Activated naive CD4-positive, alpha-beta T cell treated with anti-CD3 and anti-CD28 coated beads, Interleukin-2, amount 10 ng/mL, durations not matched to agents 7 days and 5 days (primary cell): ENCODE data around the gene MR1.

Experiments
- CTCF ChIA-PET: fragments of 350-600 bp; sonication (Branson Sonifier 250); formaldehyde crosslinking; loops from one replicate; lab custom pipeline; 2021; ENCODE audit warnings: antibody characterized with exemption; lab: Charles Lee
- DNase-seq: peaks from one replicate; pipeline ENCODE4 v3.0.0-alpha.2; 2020
- H3K27ac Mint-ChIP-seq: one replicate; pipeline ENCODE4 v1.8.0; 2021; ENCODE audit warnings: mild to moderate bottlenecking, moderate library complexity, mixed read lengths
- H3K27me3 Mint-ChIP-seq: one replicate; pipeline ENCODE4 v1.8.0; 2021; ENCODE audit warnings: mild to moderate bottlenecking, mixed read lengths
- H3K36me3 Mint-ChIP-seq: one replicate; pipeline ENCODE4 v1.8.0; 2021; ENCODE audit warnings: mixed read lengths
- H3K4me1 Mint-ChIP-seq: one replicate; pipeline ENCODE4 v1.8.0; 2021; ENCODE audit warnings: mixed read lengths
- H3K4me3 Mint-ChIP-seq: one replicate; pipeline ENCODE4 v1.8.0; 2021; ENCODE audit warnings: mild to moderate bottlenecking, moderate library complexity, mixed read lengths
- H3K9me3 Mint-ChIP-seq: one replicate; pipeline ENCODE4 v1.8.0; 2021; ENCODE audit warnings: mixed read lengths

Gene MR1

DNA sequence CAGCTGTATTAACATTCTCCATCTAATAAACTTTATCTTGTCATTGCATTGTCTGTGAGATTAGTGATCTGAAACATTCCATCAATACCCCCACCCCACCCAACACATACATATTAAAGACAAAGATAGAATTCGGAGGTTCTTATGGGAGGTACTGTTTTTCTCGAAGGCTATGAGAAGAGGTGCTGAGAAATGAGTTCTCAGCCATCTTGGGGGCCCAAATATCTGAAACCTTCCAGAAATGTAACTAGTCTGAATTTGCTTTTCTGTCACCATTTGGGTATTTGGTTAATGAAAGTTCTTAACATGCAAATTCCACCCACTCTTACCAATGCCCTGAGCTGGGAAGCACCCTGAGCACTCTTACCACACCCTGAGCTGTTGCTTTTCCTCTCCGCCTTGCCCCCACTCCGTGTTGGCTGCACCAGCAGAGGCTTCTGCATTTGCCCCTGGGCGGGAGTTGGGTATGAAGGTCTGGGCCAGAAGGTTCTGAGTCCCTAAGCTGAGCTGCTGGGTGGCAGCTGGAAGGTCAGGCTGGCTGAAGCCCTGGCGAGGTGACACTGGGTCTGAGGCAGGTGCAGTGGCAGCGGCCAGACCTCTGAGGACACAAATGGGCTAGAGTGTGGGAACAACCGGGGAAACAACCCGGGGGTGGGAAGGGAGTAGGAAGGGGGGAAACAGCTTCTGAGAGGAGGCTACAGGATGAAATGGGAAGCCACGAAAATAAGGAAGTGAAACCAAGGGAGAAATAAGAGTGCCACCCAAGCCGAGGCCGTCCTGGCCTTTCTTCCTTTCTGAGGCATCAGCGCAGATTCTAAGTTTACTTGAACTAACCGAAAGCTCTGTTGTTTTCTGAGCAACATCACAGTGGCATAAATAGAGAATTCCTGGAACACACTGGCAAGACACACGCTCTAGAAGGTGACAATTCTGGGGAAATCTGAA is 28.4 kb downstream of the MR1 start:
- DNase-seq = no peak
- CTCF ChIA-PET = interaction anchor here (0.8 to 2.8 kb wide), 6 partner anchors 19 to 81 kb away, joined by 3 to 11 read pairs (median 5); no protein-coding TSS in a partner anchor
- peaks cover 33% of the 10 kb centered on the region for H3K36me3 Mint-ChIP-seq
- peak overlapping the region; percentile 21 for H3K4me3 Mint-ChIP-seq
- H3K27ac Mint-ChIP-seq = peak overlapping the region; percentile 86
- peaks cover 26% of the 10 kb centered on the region for H3K4me1 Mint-ChIP-seq
- peaks cover 1% of the 10 kb centered on the region for H3K27me3 Mint-ChIP-seq
- peaks cover 14% of the 10 kb centered on the region for H3K9me3 Mint-ChIP-seq

DNA sequence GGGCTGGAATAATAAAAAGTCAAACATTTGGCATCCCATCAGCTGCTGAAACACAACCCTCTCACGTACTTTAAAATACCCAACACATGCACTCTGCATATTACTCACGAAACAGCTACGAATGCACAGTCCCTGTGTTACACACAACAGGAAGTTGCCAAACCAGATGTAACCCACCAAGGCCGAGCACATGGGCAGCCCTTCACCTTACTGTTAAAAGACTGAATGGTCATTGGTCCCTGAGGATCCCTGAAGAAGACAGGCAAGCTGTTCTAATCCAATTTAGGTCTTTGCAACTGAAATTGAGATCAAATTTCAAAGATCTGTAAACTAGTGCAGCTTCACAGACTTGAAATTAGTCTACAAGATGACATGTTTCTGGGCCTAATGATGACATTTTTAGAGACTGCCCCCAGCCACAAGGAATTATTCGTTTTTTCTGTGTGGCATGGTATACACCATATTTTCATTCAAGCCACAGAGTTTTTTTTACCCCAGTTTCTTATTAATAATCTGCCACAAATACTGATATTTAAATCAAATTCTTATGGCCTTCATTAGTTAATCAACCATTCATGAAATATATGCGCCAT is 29.1 kb downstream of the MR1 start:
- CTCF ChIA-PET = interaction anchor here (0.8 to 2.8 kb wide), 5 partner anchors 20 to 81 kb away, joined by 3 to 11 read pairs (median 5); no protein-coding TSS in a partner anchor
- Mint-ChIP-seq H3K36me3 (peaks cover 30% of the 10 kb centered on the region), H3K27ac (peak overlapping the region; percentile 86), H3K9me3 (peaks cover 14% of the 10 kb centered on the region), H3K27me3 (peaks cover 4% of the 10 kb centered on the region), H3K4me3 (peak overlapping the region; percentile 21), H3K4me1 (peaks cover 26% of the 10 kb centered on the region)
- DNase-seq = peak; percentile 43

DNA sequence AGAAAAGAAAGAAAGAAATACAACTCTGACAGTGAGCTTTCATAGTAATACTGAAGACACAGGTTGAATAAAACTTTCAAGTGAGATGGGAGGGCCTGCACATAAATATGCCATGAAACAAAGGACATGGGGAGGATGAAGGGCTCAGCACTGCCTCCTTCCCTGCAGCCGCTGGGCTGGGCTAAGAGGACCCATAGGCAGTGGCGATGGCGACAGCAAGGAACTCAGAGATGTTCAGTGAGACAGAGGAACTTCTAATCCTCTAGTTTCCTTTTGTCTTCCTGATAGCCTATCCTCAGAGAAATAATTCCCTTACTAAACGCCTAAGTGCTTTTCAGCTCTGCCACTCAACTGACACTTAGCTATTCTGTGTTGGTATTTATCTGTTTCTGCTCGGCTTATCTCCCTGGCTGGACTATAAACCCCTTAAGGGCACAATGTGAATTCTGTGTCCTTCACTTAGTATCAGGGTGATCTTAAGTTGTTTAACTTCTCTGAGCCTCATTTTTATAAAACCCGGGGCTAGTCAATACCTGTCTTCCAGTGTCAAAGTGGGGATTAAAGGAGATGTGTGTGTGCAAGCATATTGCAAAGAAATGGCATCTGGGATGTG is 30.3 kb downstream of the MR1 start:
- DNase-seq = no peak
- peaks cover 12% of the 10 kb centered on the region for H3K9me3 Mint-ChIP-seq
- CTCF ChIA-PET = interaction anchor here (0.7 to 2.8 kb wide), 3 partner anchors 20 to 80 kb away, joined by 3 to 11 read pairs (median 7); no protein-coding TSS in a partner anchor
- no peak overlapping the region for H3K4me3 Mint-ChIP-seq
- H3K27me3 Mint-ChIP-seq = peaks cover 4% of the 10 kb centered on the region
- no peak overlapping the region for H3K27ac Mint-ChIP-seq
- peaks cover 19% of the 10 kb centered on the region for H3K36me3 Mint-ChIP-seq
- peaks cover 22% of the 10 kb centered on the region for H3K4me1 Mint-ChIP-seq

DNA sequence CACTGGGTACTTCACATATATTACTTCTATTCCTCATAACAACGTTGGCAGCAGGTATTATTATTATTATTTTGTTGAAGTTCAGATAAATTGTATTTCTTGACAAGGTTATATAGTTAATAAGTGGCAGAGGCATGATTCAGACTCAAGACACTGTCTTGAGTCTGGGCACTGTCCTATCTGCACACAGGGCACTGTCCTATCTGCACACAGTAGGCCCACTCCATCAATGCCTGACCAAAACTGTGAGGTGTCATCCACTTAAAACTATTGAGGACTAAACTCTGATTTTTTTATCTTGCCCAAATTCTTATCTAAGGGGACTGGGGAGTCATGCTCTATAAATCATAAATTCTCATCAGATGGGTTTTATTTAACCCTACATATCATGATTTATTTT is 30.9 kb downstream of the MR1 start:
- Mint-ChIP-seq H3K4me1 (peaks cover 22% of the 10 kb centered on the region), H3K27ac (no peak overlapping the region), H3K9me3 (peaks cover 6% of the 10 kb centered on the region), H3K4me3 (no peak overlapping the region), H3K27me3 (peaks cover 4% of the 10 kb centered on the region), H3K36me3 (peaks cover 13% of the 10 kb centered on the region)
- DNase-seq = no peak
- CTCF ChIA-PET = no interaction called here

GRCh38 chr1:181073638-181074037 is 39.9 kb downstream of the MR1 start:
- Mint-ChIP-seq H3K27ac (no peak overlapping the region), H3K9me3 (no peaks in the 10 kb centered on the region), H3K27me3 (peaks cover 49% of the 10 kb centered on the region), H3K4me1 (no peaks in the 10 kb centered on the region), H3K36me3 (no peaks in the 10 kb centered on the region), H3K4me3 (no peak overlapping the region)
- CTCF ChIA-PET = interaction anchor here (0.7 kb wide), 1 partner anchor 260 kb away, joined by 4 read pairs; no protein-coding TSS in a partner anchor
- DNase-seq = no peak

DNA sequence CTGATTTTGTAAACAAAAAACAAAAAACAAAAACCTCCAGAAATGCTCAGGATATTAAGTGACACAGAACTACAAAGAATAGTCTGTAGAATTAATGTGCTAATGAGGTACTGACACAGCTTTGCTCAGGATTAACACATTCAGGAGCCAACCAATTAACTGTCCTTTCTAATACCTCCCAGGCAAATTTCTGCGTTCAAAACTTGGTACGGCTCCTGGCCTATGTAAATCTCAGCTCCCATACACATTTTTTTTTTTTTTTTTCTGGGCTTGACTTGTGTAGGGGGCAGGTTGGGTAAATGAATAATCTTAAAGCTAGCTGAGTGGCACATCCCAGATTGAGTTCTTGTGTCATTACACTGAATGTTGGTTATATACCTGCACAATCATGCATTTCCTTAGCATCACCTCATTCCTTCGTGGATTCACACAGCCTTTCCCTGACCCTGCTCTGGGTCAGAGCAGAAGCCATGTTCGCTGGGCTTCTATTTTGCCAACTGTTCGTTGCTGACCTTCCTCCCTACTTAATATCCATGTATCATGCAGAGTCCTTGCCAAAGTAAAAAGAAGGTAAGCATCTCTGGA is 42.1 kb downstream of the MR1 start:
- Mint-ChIP-seq H3K36me3 (no peaks in the 10 kb centered on the region), H3K27ac (no peak overlapping the region), H3K27me3 (peaks cover 54% of the 10 kb centered on the region), H3K4me3 (no peak overlapping the region), H3K4me1 (peaks cover 9% of the 10 kb centered on the region), H3K9me3 (no peaks in the 10 kb centered on the region)
- no peak for DNase-seq
- CTCF ChIA-PET = interaction anchor here (0.9 kb wide), 1 partner anchor 8 kb away, joined by 3 read pairs; no protein-coding TSS in a partner anchor

DNA sequence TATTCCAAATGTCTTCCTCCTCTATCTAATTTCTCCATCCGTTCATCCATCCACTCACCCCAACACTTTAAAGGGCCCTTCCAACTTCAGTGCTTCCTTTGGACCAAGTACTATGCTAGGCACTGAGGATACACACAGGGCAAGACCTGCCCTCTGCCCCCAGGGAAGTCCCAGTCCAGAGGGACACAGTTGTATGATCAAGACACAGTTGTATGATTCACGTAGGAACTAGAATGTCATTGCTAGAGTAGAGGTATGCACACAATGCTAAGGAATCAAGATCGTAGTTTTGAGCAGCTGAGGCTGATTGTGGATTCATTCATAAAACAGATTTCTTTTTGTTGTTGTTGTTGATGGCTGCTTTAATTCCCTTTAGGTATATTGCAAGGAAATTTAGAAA is 43.1 kb downstream of the MR1 start:
- Mint-ChIP-seq H3K27ac (no peak overlapping the region), H3K36me3 (no peaks in the 10 kb centered on the region), H3K4me3 (no peak overlapping the region), H3K27me3 (peaks cover 46% of the 10 kb centered on the region), H3K9me3 (no peaks in the 10 kb centered on the region), H3K4me1 (peaks cover 11% of the 10 kb centered on the region)
- DNase-seq = no peak
- CTCF ChIA-PET = interaction anchor here (1.5 kb wide), 1 partner anchor 65 kb away, joined by 7 read pairs; no protein-coding TSS in a partner anchor

DNA sequence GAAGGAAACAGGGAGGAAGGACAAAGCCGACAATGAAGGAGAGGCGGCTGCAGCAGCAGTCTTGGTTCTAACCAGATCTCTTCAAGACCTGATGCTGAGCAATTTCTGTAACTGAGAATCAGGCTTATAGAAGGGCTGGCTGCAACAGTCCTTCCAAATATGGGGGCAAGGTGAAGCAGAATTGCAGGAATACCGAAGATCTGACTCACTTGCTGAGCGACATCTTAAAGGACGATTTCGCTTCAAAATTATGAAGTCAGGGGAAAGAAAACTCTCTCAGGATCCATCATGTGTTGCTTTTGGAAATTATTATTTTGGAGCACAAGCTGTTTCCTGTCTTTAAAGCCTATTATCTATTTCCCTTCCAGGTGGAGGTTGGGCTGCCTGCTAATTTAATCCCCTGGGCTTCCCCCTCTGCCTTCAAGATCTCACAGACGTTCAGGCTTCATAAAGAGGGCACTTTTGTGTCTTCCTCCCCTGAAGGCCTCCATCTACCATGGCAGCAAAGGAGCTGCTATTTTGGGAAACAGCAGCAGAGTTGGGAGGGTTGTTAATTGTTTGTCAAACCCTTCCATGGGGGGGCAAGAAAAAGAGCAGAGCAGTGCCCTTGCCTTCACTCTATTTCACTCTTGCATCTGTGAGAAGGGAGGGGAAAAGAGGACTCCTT is 43.9 kb downstream of the MR1 start:
- DNase-seq = no peak
- no peak overlapping the region for H3K4me3 Mint-ChIP-seq
- peaks cover 11% of the 10 kb centered on the region for H3K4me1 Mint-ChIP-seq
- peaks cover 49% of the 10 kb centered on the region for H3K27me3 Mint-ChIP-seq
- no peak overlapping the region for H3K27ac Mint-ChIP-seq
- H3K9me3 Mint-ChIP-seq = no peaks in the 10 kb centered on the region
- H3K36me3 Mint-ChIP-seq = no peaks in the 10 kb centered on the region
- CTCF ChIA-PET = interaction anchor here (1.5 kb wide), 1 partner anchor 65 kb away, joined by 7 read pairs; no protein-coding TSS in a partner anchor

DNA sequence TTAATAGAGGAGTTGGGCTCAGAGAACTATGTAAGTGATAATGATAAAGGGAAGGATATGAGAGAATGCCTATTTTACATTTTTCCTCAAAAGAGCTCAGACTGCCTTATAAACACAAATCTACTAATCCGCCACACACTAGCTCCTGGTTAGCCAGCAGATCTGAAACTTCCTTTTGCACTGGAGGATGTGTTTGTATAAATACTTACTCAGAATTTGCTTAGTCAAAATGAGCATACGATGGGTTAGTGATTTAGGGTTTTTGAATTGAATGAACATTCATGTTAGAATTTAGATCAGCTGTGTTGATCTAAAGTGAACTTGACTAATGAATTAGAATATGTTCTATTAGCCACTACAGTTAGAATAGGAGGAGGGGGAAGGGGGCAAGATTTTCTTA is 45.6 kb downstream of the MR1 start:
- no peaks in the 10 kb centered on the region for H3K9me3 Mint-ChIP-seq
- H3K4me3 Mint-ChIP-seq = no peak overlapping the region
- CTCF ChIA-PET = interaction anchor here (0.8 to 1.7 kb wide), 7 partner anchors 42 to 198 kb away, joined by 3 to 15 read pairs (median 4); no protein-coding TSS in a partner anchor
- H3K4me1 Mint-ChIP-seq = peaks cover 17% of the 10 kb centered on the region
- H3K27me3 Mint-ChIP-seq = peaks cover 54% of the 10 kb centered on the region
- H3K36me3 Mint-ChIP-seq = no peaks in the 10 kb centered on the region
- DNase-seq = no peak
- no peak overlapping the region for H3K27ac Mint-ChIP-seq

DNA sequence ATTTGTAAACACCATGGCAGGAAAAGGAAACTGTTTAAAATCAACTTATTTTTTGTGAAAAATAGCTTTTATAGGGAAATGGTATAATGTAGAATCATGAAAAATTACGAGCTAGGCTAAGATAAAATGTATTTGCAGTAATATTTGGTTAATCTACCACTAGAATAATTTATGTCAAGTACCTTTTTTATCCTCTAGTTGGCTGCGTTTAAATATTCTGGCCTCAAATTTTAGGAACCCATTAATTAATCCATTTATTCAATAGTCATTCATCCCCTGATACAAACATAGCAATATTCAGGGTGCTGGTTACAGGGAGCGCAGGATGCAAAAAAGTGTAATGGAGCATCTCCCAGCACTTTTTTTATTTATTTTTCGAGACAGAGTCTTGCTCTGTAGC is 46.1 kb downstream of the MR1 start:
- Mint-ChIP-seq H3K9me3 (no peaks in the 10 kb centered on the region), H3K27ac (no peak overlapping the region), H3K4me3 (no peak overlapping the region), H3K4me1 (peaks cover 22% of the 10 kb centered on the region), H3K27me3 (peaks cover 53% of the 10 kb centered on the region), H3K36me3 (no peaks in the 10 kb centered on the region)
- CTCF ChIA-PET = interaction anchor here (1.0 to 1.7 kb wide), 6 partner anchors 43 to 198 kb away, joined by 3 to 15 read pairs (median 4); no protein-coding TSS in a partner anchor
- DNase-seq = no peak

- H3K27ac Mint-ChIP-seq = no peak overlapping the region
- CTCF ChIA-PET = interaction anchor here (0.9 to 1.5 kb wide), 4 partner anchors 44 to 199 kb away, joined by 3 to 12 read pairs (median 5); no protein-coding TSS in a partner anchor
- no peak for DNase-seq
- H3K4me3 Mint-ChIP-seq = no peak overlapping the region
- H3K27me3 Mint-ChIP-seq = peaks cover 46% of the 10 kb centered on the region
- H3K4me1 Mint-ChIP-seq = peaks cover 22% of the 10 kb centered on the region
- no peaks in the 10 kb centered on the region for H3K9me3 Mint-ChIP-seq
- no peaks in the 10 kb centered on the region for H3K36me3 Mint-ChIP-seq
Measured at GRCh38 chr1:181080556-181080955, 46.8 kb downstream of the MR1 start.

- no peak for DNase-seq
- Mint-ChIP-seq H3K36me3 (no peaks in the 10 kb centered on the region), H3K4me3 (no peak overlapping the region), H3K4me1 (peaks cover 24% of the 10 kb centered on the region), H3K27me3 (peaks cover 46% of the 10 kb centered on the region), H3K27ac (no peak overlapping the region), H3K9me3 (no peaks in the 10 kb centered on the region)
- CTCF ChIA-PET = interaction anchor here (0.9 to 1.3 kb wide), 3 partner anchors 44 to 61 kb away, joined by 3 to 12 read pairs (median 6); no protein-coding TSS in a partner anchor
Measured at GRCh38 chr1:181081395-181081794, 47.6 kb downstream of the MR1 start.
